GM12878 (cell line): ENCODE results near the gene ETV1. TPM values are rescaled to one million over a fixed set of nuclear protein-coding genes. Genes with fewer than 3 reads are reported as not detected.

Source experiments
- ATAC-seq: fragments of 200-7000 bp; cut with Tn5 transposase; 3 replicates; pipeline ENCODE4 v1.9.1; 2020; ENCODE audit warnings: mild to moderate bottlenecking, moderate library complexity
- BruUV-seq: library from RNA; stranded (reverse); fragments of 400-500 nt; replicated peaks from 2 replicates; lab custom pipeline; 2021; lab: Mats Ljungman, UMichigan
- CTCF ChIA-PET: fragments of 300-600 bp; sonication (Branson Sonifier 250); formaldehyde crosslinking; extraction: SDS; loops from one replicate; lab custom pipeline; 2021; ENCODE audit warnings: inconsistent platforms; lab: Yijun Ruan, JAX
- POLR2A ChIA-PET: fragments of 350-600 bp; formaldehyde crosslinking; extraction: SDS; loops from one replicate; lab custom pipeline; 2021; ENCODE audit warnings: inconsistent platforms; lab: Charles Lee
- RAD21 ChIA-PET: fragments of 300-600 bp; sonication (Branson Sonifier 250); formaldehyde crosslinking; loops from one replicate; lab custom pipeline; 2023; ENCODE audit warnings: antibody characterized with exemption; ENCODE audit not compliant: unreplicated experiment; lab: Charles Lee
- SMC1A ChIA-PET: fragments of 300-600 bp; sonication (Branson Sonifier 250); formaldehyde crosslinking; loops from one replicate; lab custom pipeline; 2023; ENCODE audit not compliant: unreplicated experiment, uncharacterized antibody; lab: Charles Lee
- DNase-seq: peaks from one replicate; pipeline ENCODE4 v3.0.0-alpha.2; 2011; ENCODE audit warnings: low read depth, low spot score
- FAIRE-seq: peaks from 3 replicates; lab custom pipeline; 2011; peaks lifted over from hg19 to GRCh38; lab: Jason Lieb, UNC
- H2AFZ ChIP-seq: 2 replicates; pipeline ENCODE4 v1.6.0; 2011; ENCODE audit warnings: low read depth, low read length, control low read depth; ENCODE audit not compliant: control insufficient read depth
- H3K27ac ChIP-seq: 2 replicates; pipeline ENCODE4 v1.5.1; 2011; ENCODE audit warnings: control low read depth; ENCODE audit not compliant: control insufficient read depth, insufficient read depth
- H3K27me3 ChIP-seq, 2 experiments: replicated peaks in 1 of 2; 2 replicates each; pipeline versions ENCODE4 v1.6.0 to v1.6.1; 2011; ENCODE audit warnings: low read length in 1 of 2; ENCODE audit not compliant: control insufficient read depth in 2 of 2, insufficient read depth in 2 of 2
- H3K36me3 ChIP-seq, 2 experiments: 2 replicates each; pipeline ENCODE4 v1.5.1; 2011; ENCODE audit warnings: low read length in 1 of 2; ENCODE audit not compliant: control insufficient read depth in 2 of 2, insufficient read depth in 2 of 2
- H3K4me1 ChIP-seq: 2 replicates; pipeline ENCODE4 v1.6.1; 2011; ENCODE audit warnings: mild to moderate bottlenecking, low read length, moderate library complexity, mixed read lengths; ENCODE audit not compliant: control insufficient read depth, insufficient read depth
- H3K4me2 ChIP-seq: 2 replicates; pipeline ENCODE4 v1.6.0; 2011; ENCODE audit warnings: control low read depth; ENCODE audit not compliant: control insufficient read depth, insufficient read depth
- H3K4me3 ChIP-seq: fragments of 200-600 bp; sonication (generic); 2 replicates; pipeline ENCODE4 v1.5.1; 2016
- H3K79me2 ChIP-seq: 2 replicates; pipeline ENCODE4 v1.6.0; 2011; ENCODE audit warnings: low read length; ENCODE audit not compliant: control insufficient read depth, insufficient read depth
- H3K9ac ChIP-seq: 2 replicates; pipeline ENCODE4 v1.8.0; 2011; ENCODE audit warnings: low read length, control low read depth, mixed read lengths; ENCODE audit not compliant: control insufficient read depth, insufficient read depth
- H3K9me3 ChIP-seq: replicated peaks from 3 replicates; pipeline ENCODE4 v1.5.1; 2011; ENCODE audit warnings: mild to moderate bottlenecking, low read length; ENCODE audit not compliant: control insufficient read depth, insufficient read depth
- H4K20me1 ChIP-seq: 2 replicates; pipeline ENCODE4 v1.6.0; 2011; ENCODE audit not compliant: control insufficient read depth, insufficient read depth
- BRCA1 ChIP-seq: IDR thresholded peaks from 2 replicates; pipeline ENCODE4 v1.6.1; 2011; ENCODE audit warnings: low read depth, low read length, improper control_type of control experiment
- CREB1 ChIP-seq: IDR thresholded peaks from 2 replicates; pipeline ENCODE4 v1.6.1; 2012; ENCODE audit warnings: low read depth, mild to moderate bottlenecking, inconsistent platforms
- HDAC6 ChIP-seq: fragments of 200-600 bp; sonication (generic); IDR thresholded peaks from one replicate; pipeline ENCODE4 v1.8.0; 2017; ENCODE audit warnings: antibody characterized with exemption; ENCODE audit not compliant: unreplicated experiment
- MTA3 ChIP-seq: IDR thresholded peaks from 2 replicates; pipeline ENCODE4 v1.6.1; 2012; ENCODE audit warnings: low read length, inconsistent platforms, borderline replicate concordance
- NFXL1 ChIP-seq: fragments of 450-650 bp; IDR thresholded peaks from 2 replicates; pipeline ENCODE4 v1.6.1; 2017; ENCODE audit warnings: antibody characterized with exemption, mild to moderate bottlenecking, borderline replicate concordance
- NFYA ChIP-seq: IDR thresholded peaks from 2 replicates; pipeline ENCODE4 v1.6.1; 2011; ENCODE audit warnings: low read depth, mild to moderate bottlenecking, low read length, improper control_type of control experiment, borderline replicate concordance
- NR2C1 ChIP-seq: fragments of 450-650 bp; IDR thresholded peaks from 2 replicates; pipeline ENCODE4 v1.6.1; 2017; ENCODE audit warnings: antibody characterized with exemption, mild to moderate bottlenecking, moderate library complexity
- SP1 ChIP-seq: IDR thresholded peaks from one replicate; pipeline ENCODE4 v1.6.1; 2011; ENCODE audit warnings: low read depth, low read length
- TARDBP ChIP-seq: IDR thresholded peaks from 2 replicates; pipeline ENCODE4 v1.6.1; 2016; ENCODE audit warnings: borderline replicate concordance
- ZNF384 ChIP-seq: IDR thresholded peaks from 2 replicates; pipeline ENCODE4 v1.6.1; 2012; ENCODE audit warnings: low read depth, mild to moderate bottlenecking, low read length, improper control_type of control experiment, borderline replicate concordance
- ZZZ3 ChIP-seq: IDR thresholded peaks from 2 replicates; pipeline ENCODE4 v1.6.1; 2011; ENCODE audit warnings: low read depth; ENCODE audit not compliant: control insufficient read depth, insufficient read length
- WGBS: methylation state at CpG from one replicate; pipeline ENCODE4 v1.1.6; 2016; ENCODE audit warnings: low lambda C conversion rate; ENCODE audit not compliant: insufficient replicate concordance, insufficient coverage; ENCODE audit errors: missing lambda C conversion rate; 5-methylcytosine and 5-hydroxymethylcytosine counted together
- in situ Hi-C: fragments of 300-500 bp; cut with MboI; formaldehyde crosslinking; loops from 9 replicates; pipeline ENCODE4 v1.14.3; 2018; ENCODE audit warnings: mixed read lengths
- intact Hi-C: fragments of 100-400 bp; cut with micrococcal nuclease; formaldehyde crosslinking; loops from one replicate; pipeline ENCODE4 v1.14.2; 2022; ENCODE audit not compliant: unreplicated experiment
- polyA plus RNA-seq, 11 experiments: library from polyadenylated mRNA; depleted of rRNA in 4 of 11; unstranded in 6 of 11; stranded (reverse) in 5 of 11; fragments of >200 nt; fragmentation: Nextera tagmentation in 4 of 11; fragmentation: Illumina TruSeq in 1 of 11; extraction: Ambion mirVana in 4 of 11; extraction: Trizol in 1 of 11; gene quantifications; 1 replicate in 1 of 11; 2 replicates in 10 of 11; pipeline versions ENCODE4 v1.2.1 to v1.2.3, GENCODE V29; 2011 to 2016; ENCODE audit warnings: inconsistent platforms in 2 of 11, missing spikeins in 2 of 11, low read depth in 1 of 11
- total RNA-seq, 4 experiments: library from RNA; depleted of rRNA in 3 of 4; stranded (reverse); fragments of >200 nt in 3 of 4; fragmentation: Illumina TruSeq in 1 of 4; extraction: Trizol in 1 of 4; gene quantifications; 2 replicates each; pipeline versions ENCODE4 v1.2.1 to v1.2.3, GENCODE V29; 2013 to 2021
- TF ChIP-seq, protein P1 (sequence below): fragments of 450-650 bp; IDR thresholded peaks from 2 replicates; pipeline ENCODE4 v1.6.1; 2017; ENCODE audit warnings: mild to moderate bottlenecking, low read depth, inconsistent platforms; ENCODE audit not compliant: poor library complexity, severe bottlenecking

The ETV1 gene
- total and polyA plus RNA-seq, 10 of the 15 experiments (the other 5 are each of a cell fraction or from before 2014, with no cell fraction given) = 0.03 to 9.3 (median 0.16) TPM; not detected in 4

DNA sequence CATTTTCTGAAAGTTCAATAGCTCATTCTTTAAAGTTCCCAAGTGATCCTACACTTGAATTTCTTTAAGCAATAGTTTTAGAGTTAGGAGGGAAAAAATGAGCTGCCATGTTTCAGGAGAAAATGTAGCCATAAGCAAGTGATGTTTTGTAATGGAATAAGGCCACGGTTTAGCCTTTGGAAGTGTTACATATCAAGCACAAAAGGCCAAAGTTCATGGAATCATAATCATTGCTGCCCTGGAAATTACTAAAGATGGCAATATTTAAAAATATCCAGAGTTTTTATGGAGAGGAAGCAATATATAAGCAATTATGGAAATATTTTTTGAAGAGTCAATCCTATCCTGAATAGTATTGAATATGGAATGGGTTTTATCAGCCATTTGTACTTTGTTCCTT, 68.4 kb downstream of the ETV1 start:
- no peaks in the 10 kb centered on the region for H3K27me3 ChIP-seq
- H3K36me3 ChIP-seq = no peaks in the 10 kb centered on the region
- ATAC-seq (no peak), FAIRE-seq (no peak), DNase-seq (no peak)
- RAD21 ChIA-PET = no interaction called here
- SMC1A ChIA-PET = interaction anchor here (1.6 kb wide), 1 partner anchor 18 kb away, joined by 4 read pairs; no protein-coding TSS in a partner anchor
- 0% methylated on average over 1 of the region's 1 CpG for WGBS
- no peak overlapping the region for H3K4me2 ChIP-seq
- no peaks in the 10 kb centered on the region for H3K4me1 ChIP-seq
- H3K9me3 ChIP-seq = no peaks in the 10 kb centered on the region
- TF ChIP-seq, protein P1, sequence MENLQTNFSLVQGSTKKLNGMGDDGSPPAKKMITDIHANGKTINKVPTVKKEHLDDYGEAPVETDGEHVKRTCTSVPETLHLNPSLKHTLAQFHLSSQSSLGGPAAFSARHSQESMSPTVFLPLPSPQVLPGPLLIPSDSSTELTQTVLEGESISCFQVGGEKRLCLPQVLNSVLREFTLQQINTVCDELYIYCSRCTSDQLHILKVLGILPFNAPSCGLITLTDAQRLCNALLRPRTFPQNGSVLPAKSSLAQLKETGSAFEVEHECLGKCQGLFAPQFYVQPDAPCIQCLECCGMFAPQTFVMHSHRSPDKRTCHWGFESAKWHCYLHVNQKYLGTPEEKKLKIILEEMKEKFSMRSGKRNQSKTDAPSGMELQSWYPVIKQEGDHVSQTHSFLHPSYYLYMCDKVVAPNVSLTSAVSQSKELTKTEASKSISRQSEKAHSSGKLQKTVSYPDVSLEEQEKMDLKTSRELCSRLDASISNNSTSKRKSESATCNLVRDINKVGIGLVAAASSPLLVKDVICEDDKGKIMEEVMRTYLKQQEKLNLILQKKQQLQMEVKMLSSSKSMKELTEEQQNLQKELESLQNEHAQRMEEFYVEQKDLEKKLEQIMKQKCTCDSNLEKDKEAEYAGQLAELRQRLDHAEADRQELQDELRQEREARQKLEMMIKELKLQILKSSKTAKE = no peak
- TF ChIP-seq CREB1 (no peak), NFXL1 (no peak), ZNF384 (no peak), MTA3 (no peak), BRCA1 (no peak), SP1 (no peak), HDAC6 (no peak), TARDBP (no peak), NR2C1 (no peak), NFYA (no peak), ZZZ3 (no peak)
- POLR2A ChIA-PET = no interaction called here
- no peak overlapping the region for H3K9ac ChIP-seq
- in situ Hi-C loops = no loop called here
- H3K27ac ChIP-seq = no peak overlapping the region
- H4K20me1 ChIP-seq = no peaks in the 10 kb centered on the region
- CTCF ChIA-PET = no interaction called here
- no peak overlapping the region for H3K4me3 ChIP-seq
- H2AFZ ChIP-seq = no peak overlapping the region
- intact Hi-C loops = no loop called here
- no peaks in the 10 kb centered on the region for H3K79me2 ChIP-seq
- no TSS peak for BruUV-seq
